ENCODE data around the gene FBXW8. TPM values are rescaled to one million over a fixed set of nuclear protein-coding genes. Genes with fewer than 3 reads are reported as not detected.

The FBXW8 gene
- polyA plus RNA-seq, 1 donor from 2014 or later = 11.3 TPM

DNA sequence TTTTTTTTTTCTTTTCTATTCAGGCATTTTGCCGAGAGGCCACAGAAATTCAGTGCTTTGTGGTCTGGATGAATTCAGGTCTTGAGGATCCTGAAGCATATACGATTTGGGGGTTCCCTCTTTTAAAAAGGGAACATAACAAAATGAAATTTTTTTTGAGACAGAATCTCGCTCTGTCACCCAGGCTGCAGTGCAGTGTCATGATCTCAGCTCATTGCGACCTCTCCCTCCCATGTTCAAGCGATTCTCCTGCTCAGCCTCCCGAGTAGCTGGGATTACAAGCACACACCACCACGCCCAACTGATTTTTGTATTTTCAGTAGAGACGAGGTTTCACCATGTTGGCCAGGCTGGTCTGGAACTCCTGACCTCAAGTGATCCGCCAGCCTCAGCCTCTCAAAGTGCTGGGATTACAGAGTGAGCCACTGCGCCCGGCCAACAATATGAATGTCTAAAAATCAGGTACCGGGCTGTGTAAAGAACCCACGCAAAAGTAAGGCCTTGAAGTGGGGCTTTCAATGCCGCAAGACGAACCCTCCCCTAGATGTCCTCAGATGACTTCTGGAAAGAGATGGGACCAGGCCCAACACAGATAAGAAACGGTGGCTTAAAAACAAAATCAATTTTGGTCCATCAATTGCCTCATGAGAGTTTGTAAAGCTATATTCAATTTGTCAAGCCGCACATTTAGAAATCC is 158.5 kb downstream of the FBXW8 start:
- Mint-ChIP-seq H3K27ac (peak overlapping the region in 1 of 3 donors; percentile 50), H3K27me3 (no peaks in the 10 kb centered on the region), H3K4me1 (peaks cover 3 to 17% (median 5%) of the 10 kb centered on the region in 3 donors), H3K4me3 (no peak overlapping the region), H3K9me3 (no peaks in the 10 kb centered on the region), H3K36me3 (peaks cover 5% of the 10 kb centered on the region)

DNA sequence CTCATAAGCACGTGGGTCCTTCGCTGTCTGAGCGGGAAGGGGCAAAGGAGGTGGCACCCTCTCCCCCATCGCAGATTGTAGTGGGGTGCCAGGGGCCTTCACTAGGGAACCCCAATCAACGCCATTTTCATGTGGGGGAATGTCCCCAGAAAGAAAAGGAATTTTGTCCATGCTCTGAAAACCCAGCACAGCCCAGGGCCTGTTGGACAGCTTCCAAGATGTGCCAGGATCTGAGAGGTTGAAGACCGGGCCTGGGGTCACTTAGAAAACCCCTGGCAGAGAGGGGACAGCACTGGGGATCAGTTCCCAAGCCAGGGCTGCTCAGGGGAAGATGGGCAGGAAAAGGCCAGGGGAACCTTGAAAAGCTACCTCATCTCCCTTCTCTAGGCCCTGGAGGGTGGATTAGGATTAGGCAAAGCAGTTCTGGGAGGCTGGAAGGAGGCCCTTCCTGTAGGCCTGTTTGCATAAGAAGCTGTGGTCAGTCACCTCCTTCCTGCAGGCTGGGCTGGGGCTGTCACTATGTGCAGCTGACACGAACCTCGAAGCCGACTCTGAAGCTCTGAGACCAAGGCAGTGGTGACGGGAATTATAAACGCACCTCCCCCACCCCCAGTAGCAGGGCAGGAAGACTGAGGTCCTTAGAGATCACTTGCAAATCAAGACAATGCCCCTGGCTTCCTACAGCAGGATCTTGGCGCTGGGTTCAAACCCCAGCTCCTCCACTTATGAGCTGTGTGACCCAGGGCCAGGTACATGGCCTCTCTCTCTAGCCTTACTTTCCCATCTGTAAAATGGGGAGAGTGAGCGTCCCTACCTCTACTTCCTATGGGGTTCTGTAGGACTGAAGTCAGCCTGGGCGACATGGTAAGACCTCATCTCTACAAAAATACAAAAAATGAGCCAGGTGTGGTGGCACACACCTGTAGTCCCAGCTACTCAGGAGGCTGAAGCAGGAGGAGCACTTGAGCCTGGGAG is 159.5 kb downstream of the FBXW8 start:
- peaks cover 4% of the 10 kb centered on the region for H3K36me3 Mint-ChIP-seq
- no peak overlapping the region for H3K4me3 Mint-ChIP-seq
- H3K27ac Mint-ChIP-seq = peak overlapping the region in 1 of 3 donors; percentile 78
- no peaks in the 10 kb centered on the region for H3K9me3 Mint-ChIP-seq
- H3K27me3 Mint-ChIP-seq = no peaks in the 10 kb centered on the region
- peaks cover 0 to 14% (median 2%) of the 10 kb centered on the region in 3 donors for H3K4me1 Mint-ChIP-seq

DNA sequence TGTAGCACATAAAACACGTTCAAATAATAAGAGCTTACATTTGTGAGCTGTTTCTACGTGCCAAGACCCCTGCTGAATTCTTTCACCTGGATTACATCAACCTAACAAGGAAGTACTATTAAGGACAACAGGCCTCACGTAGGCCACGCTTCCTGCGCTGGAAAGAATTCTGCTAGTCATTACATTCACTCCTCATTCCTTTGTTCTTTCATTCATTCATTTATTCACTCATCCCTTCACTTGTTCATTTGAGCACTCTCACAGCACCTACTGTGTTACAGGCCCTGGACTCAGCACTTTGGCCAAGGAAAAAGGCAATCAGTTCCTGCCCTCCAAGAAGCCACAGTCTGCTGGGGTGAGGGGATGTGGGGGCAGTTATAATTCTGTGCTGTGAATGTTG is 160.3 kb downstream of the FBXW8 start:
- peaks cover 0 to 14% (median under 1%) of the 10 kb centered on the region in 3 donors for H3K4me1 Mint-ChIP-seq
- peaks cover 4% of the 10 kb centered on the region for H3K36me3 Mint-ChIP-seq
- H3K9me3 Mint-ChIP-seq = no peaks in the 10 kb centered on the region
- no peak overlapping the region for H3K27ac Mint-ChIP-seq
- peak overlapping the region in 1 of 4 donors; percentile 42 for H3K4me3 Mint-ChIP-seq
- no peaks in the 10 kb centered on the region for H3K27me3 Mint-ChIP-seq

DNA sequence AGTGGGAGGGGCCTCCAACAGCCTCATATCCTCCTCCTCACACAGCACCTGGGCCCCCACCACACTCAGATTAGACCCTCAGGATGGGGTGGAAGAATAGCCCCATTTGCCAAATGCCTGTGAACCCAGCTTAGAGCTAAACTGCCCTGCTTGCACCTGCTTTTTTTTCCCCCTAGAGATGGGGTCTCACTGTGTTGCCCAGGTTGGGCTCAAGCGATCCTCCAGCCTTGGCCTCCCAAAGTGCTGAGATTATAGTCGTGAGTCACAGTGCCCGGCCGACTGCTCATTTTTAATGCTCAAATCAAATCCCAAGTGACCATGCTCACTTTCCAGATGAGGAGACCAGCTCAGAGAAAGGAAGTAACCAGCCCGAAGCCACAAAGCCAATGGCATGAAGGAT is 161.4 kb downstream of the FBXW8 start:
- H3K27ac Mint-ChIP-seq = no peak overlapping the region

DNA sequence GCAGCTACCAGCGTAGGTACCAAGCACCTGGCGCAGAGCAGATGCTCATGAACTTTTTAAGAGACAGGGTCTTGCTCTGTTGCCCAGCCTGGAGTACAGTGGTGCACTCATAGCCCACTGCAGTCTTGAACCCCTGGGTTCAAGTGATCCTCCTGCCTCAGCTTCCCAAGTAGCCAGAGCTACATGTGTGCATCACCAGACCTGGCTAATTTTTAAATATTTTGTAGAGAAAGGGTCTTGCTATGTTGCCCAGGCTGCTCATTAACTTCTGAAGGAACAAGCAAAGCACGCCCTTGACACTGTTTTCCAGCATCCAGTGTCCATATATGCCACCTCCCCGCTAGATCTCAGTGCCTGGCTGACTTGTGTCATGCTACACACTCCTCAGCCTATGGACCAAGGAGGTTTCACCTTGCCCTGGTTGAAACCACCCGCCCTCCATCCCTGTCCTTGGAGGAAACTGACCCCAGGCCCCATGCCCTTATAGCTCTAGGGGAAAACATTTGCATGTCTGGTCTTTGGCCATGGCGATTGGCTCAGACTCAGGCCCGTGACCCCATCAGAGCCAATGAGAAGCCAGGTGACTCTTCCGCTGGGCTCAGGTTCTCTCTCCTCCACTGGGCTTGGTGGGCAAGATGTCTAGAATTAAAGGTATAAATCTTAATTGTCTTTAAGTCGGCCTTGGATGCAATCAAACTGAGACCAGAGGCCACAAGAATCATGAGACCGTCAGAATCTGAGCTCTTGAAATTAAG is 162.2 kb downstream of the FBXW8 start:
- H3K9me3 Mint-ChIP-seq = no peaks in the 10 kb centered on the region
- peaks cover 4% of the 10 kb centered on the region for H3K36me3 Mint-ChIP-seq
- no peak overlapping the region for H3K27ac Mint-ChIP-seq
- peaks cover 0 to 15% (median 4%) of the 10 kb centered on the region in 3 donors for H3K4me1 Mint-ChIP-seq
- no peak overlapping the region for H3K4me3 Mint-ChIP-seq
- no peaks in the 10 kb centered on the region for H3K27me3 Mint-ChIP-seq

More for the DNA sequence above, 161.4 kb downstream of the FBXW8 start:
- Mint-ChIP-seq H3K9me3 (no peaks in the 10 kb centered on the region), H3K36me3 (peaks cover 4% of the 10 kb centered on the region), H3K27me3 (no peaks in the 10 kb centered on the region), H3K4me1 (peaks cover 0 to 15% (median under 1%) of the 10 kb centered on the region in 3 donors), H3K4me3 (no peak overlapping the region)

DNA sequence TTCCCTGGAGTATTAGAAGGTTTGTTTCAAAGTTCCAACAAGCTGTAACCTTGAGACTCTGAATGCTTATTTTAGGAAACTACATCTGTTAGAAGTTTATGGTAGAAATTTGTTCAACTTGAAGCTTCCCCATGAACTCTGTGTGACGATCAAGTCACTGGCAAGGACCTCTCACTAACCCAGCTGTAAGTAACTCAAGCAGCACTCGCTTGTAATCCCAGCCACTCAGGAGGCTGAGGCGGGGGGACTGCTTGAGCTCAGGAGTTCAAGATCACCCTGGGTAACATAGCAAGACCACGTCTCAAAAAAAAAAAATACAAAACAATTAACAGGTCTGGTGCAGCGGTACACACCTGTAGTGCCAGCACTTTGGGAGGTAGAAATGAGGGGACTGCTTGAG is 162.9 kb downstream of the FBXW8 start:
- no peaks in the 10 kb centered on the region for H3K9me3 Mint-ChIP-seq
- H3K27ac Mint-ChIP-seq = no peak overlapping the region
- H3K27me3 Mint-ChIP-seq = no peaks in the 10 kb centered on the region
- peaks cover 0 to 15% (median 4%) of the 10 kb centered on the region in 3 donors for H3K4me1 Mint-ChIP-seq
- H3K36me3 Mint-ChIP-seq = peaks cover 4% of the 10 kb centered on the region
- no peak overlapping the region for H3K4me3 Mint-ChIP-seq

DNA sequence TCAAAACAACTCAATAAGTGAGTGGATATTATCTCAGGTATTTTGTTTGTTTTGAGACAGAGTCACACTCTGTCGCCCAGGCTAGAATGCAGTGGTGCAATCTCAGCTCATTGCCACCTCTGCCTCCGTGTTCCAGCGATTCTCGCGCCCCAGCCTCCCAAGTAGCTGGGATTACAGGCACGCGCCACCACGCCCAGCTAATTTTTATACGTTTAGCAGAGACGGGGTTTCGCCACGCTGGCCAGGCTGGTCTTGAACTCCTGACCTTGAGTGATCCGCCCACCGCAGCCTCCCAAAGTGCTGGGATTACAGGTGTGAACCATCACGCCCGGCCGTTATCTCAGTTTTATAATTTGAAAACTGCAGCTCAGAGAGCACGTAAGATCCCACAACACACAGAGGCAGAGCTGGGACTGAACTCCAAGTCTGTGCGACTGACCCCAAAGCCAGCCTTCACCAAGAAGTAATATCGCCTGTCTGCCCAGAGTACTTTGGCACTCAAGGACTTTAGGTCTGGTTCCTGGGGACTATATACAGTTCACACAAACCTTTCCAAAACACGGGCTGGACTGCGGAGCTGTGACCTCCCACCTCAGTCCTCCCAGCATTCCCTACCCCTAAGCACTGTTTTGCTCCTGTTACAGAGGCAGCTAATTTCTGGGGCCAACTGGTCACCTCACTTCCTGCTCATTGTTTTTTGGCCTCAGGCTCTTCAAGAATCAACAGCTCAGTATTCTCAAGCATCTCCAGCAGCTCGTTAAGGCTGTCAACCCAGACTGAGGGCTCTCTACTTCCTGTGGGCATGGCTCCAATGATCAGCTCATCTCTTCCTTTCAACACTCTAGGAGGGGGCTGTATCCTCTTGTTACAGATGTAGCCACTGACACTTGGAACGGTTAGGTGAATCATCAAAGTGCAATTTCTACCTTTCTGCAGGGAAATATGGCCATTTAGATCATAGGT is 165.9 kb downstream of the FBXW8 start:
- H3K4me1 Mint-ChIP-seq = peaks cover 0 to 5% (median 5%) of the 10 kb centered on the region in 3 donors
- H3K4me3 Mint-ChIP-seq = no peak overlapping the region
- peaks cover 5% of the 10 kb centered on the region for H3K36me3 Mint-ChIP-seq
- no peaks in the 10 kb centered on the region for H3K27me3 Mint-ChIP-seq
- no peak overlapping the region for H3K27ac Mint-ChIP-seq
- H3K9me3 Mint-ChIP-seq = no peaks in the 10 kb centered on the region

DNA sequence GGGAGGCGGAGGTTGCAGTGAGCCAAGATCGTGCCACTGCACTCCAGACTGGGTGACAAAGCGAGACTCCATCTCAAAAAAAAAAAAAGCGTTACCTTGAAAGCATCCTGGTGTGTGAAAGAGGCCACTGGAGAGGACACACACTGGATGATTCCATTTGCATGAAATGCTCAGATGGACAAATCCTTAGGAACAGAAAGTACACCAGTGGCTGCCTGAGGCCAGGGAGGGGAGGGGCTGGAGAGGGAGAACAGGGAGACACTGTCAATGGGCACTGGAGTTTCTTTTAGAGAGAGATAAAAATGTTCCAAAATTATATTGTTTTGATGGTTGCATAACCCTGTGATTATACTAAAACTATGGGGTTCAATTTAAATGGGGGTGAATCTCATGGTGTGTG is 168.7 kb downstream of the FBXW8 start:
- Mint-ChIP-seq H3K27ac (no peak overlapping the region), H3K36me3 (peaks cover 5% of the 10 kb centered on the region), H3K4me3 (no peak overlapping the region), H3K4me1 (peaks cover 0 to 10% (median 10%) of the 10 kb centered on the region in 3 donors), H3K27me3 (no peaks in the 10 kb centered on the region), H3K9me3 (no peaks in the 10 kb centered on the region)

DNA sequence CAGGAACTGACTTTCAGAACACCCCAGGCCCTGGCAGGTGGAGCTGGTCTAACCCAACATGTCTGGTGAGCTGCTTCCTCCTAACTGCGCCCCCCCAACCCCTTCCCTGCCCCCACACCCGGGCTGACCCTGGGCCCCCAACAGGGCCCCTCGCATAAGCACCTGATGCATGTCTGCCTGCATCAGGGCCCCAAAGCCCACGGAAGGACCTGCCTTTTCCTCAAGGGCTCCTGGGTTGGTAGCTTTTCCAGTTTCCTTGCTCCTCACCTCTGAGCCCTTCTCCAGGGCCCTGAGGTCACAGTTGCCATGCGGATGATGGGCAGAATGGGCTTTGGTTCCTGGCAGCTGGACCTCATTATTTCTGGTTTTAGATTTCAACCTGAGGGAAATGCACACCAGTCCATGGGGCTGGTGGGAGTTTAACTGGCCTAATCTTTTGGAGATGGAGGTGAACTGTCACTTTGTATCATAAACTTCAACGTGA is 170.0 kb downstream of the FBXW8 start:
- Mint-ChIP-seq H3K27me3 (no peaks in the 10 kb centered on the region), H3K9me3 (no peaks in the 10 kb centered on the region), H3K4me3 (no peak overlapping the region), H3K36me3 (peaks cover 5% of the 10 kb centered on the region), H3K27ac (no peak overlapping the region), H3K4me1 (peaks cover 0 to 12% (median 10%) of the 10 kb centered on the region in 3 donors)

Other genes starting within 250 kb of the FBXW8 start
- 33.0 TPM for gene SPRING1, start 172.9 kb upstream of the FBXW8 start, polyA plus RNA-seq
- 3.3 TPM for gene RNFT2, start 172.6 kb upstream of the FBXW8 start, polyA plus RNA-seq
- 3.7 TPM for gene HRK, start 29.5 kb upstream of the FBXW8 start, polyA plus RNA-seq
- gene TESC, start 188.5 kb downstream of the FBXW8 start, polyA plus RNA-seq = 24.5 TPM